Right cardiac atrium (tissue), 5 donors: Measurements from ENCODE around the gene CNDP2. TPM values are rescaled to one million over a fixed set of nuclear protein-coding genes. Genes with fewer than 3 reads are reported as not detected.
"Not testable (repeated sequence)": the region's sequence is repeated elsewhere in the genome, so short reads cannot be mapped to it uniquely, and the experiment has no call there.

ENCODE experiments used
- ATAC-seq, 2 donors: fragments of 200-7000 bp; cut with Tn5 transposase; one replicate each; pipeline versions ENCODE4 v1.8.0 to v1.9.1; 2020; ENCODE audit warnings: moderate library complexity in 2 of 2, mild to moderate bottlenecking in 1 of 2
- DNase-seq, 3 donors: peaks; one replicate each; pipeline ENCODE4 v3.0.0-alpha.2; 2020
- H3K27ac ChIP-seq: one replicate; pipeline ENCODE4 v1.5.1; 2013; ENCODE audit warnings: mild to moderate bottlenecking, low read length, control low read depth, moderate library complexity
- H3K27me3 ChIP-seq: one replicate; pipeline ENCODE4 v1.6.1; 2013; ENCODE audit not compliant: control insufficient read depth, insufficient read depth
- H3K4me1 ChIP-seq: one replicate; pipeline ENCODE4 v1.6.1; 2013; ENCODE audit warnings: low read length; ENCODE audit not compliant: control insufficient read depth, insufficient read depth
- H3K4me3 ChIP-seq: one replicate; pipeline ENCODE4 v1.5.1; 2013; ENCODE audit warnings: low read length, control low read depth
- H3K9me3 ChIP-seq: one replicate; pipeline ENCODE4 v1.6.1; 2013; ENCODE audit warnings: low read length; ENCODE audit not compliant: control insufficient read depth
- WGBS: extraction: QIAGEN DNeasy Blood & Tissue Kit; methylation state at CpG from one replicate; pipeline ENCODE4 v1.1.7; 2013; 5-methylcytosine and 5-hydroxymethylcytosine counted together
- intact Hi-C, 4 donors: fragments of 100-400 bp; cut with DNase I; formaldehyde crosslinking; loops; one replicate each; pipeline versions ENCODE4 v1.11.0 to v1.14.0; 2022 to 2023
- polyA plus RNA-seq: library from polyadenylated mRNA; stranded (reverse); fragments of 200-250 nt; gene quantifications from one replicate; pipeline ENCODE4 v1.2.3, GENCODE V29; 2013
- total RNA-seq, 4 donors: library from RNA; stranded (reverse); fragmentation: NEBNext Ultra II Directional; extraction: Animal tissue kit (Norgen Biotek cat#: 25700); gene quantifications; one replicate each; pipeline ENCODE4 v1.2.1, GENCODE V29; 2021
- donor health status: healthy with polysubstance abuse.
- donor health status: DM: no; HTN: yes; CAD: no.
- donor health status: DM: no; HTN: no; CAD: no.
- donor health status: DM: no; HTN: yes; CAD: no; lungs with severe emphysema.
- donor health status: DM: yes; HTN: yes; CAD: no.

CNDP2 gene
- total and polyA plus RNA-seq, 5 donors, result 41.0 to 60.7 (median 54.2) TPM

GRCh38 chr18:74500774-74501173 is 4.6 kb downstream of the CNDP2 start:
- intact Hi-C loops, H3K27me3 ChIP-seq, H3K27ac ChIP-seq, DNase-seq, ATAC-seq, H3K4me3 ChIP-seq, H3K9me3 ChIP-seq, H3K4me1 ChIP-seq: not testable (repeated sequence)
- WGBS, result 89% methylated on average over 8 of the region's 8 CpGs

- H3K27ac ChIP-seq, result peak overlapping the region; percentile 66
- no peak for DNase-seq
- no peak for ATAC-seq
- peaks cover 3% of the 10 kb centered on the region for H3K4me1 ChIP-seq
- 77% methylated on average over 4 of the region's 4 CpGs for WGBS
- no peaks in the 10 kb centered on the region for H3K9me3 ChIP-seq
- H3K27me3 ChIP-seq, result no peaks in the 10 kb centered on the region
- no peak overlapping the region for H3K4me3 ChIP-seq
- intact Hi-C loops, result no loop called here
These were observed 5.2 kb downstream of the CNDP2 start for GRCh38 chr18:74501386-74501785.

- WGBS, result 91% methylated on average over 4 of the region's 4 CpGs
- Histone ChIP-seq H3K4me1 (no peaks in the 10 kb centered on the region), H3K9me3 (no peaks in the 10 kb centered on the region), H3K4me3 (no peak overlapping the region), H3K27ac (no peak overlapping the region), H3K27me3 (no peaks in the 10 kb centered on the region)
- DNase-seq, result no peak
- no peak for ATAC-seq
- intact Hi-C loops, result no loop called here
These were observed 7.0 kb downstream of the CNDP2 start for GRCh38 chr18:74503137-74503536.

- intact Hi-C loops, result no loop called here
- H3K9me3 ChIP-seq, result no peaks in the 10 kb centered on the region
These were observed 9.6 kb downstream of the CNDP2 start for GRCh38 chr18:74505776-74506175.

GRCh38 chr18:74506448-74507084 is 10.4 kb downstream of the CNDP2 start:
- WGBS, result 53% methylated on average over 11 of the region's 11 CpGs
- ATAC-seq (no peak), DNase-seq (peak in 2 of 3 donors; percentile 24 to 29)
- Histone ChIP-seq H3K27me3 (no peaks in the 10 kb centered on the region), H3K27ac (no peak overlapping the region), H3K4me1 (no peaks in the 10 kb centered on the region), H3K4me3 (no peak overlapping the region), H3K9me3 (no peaks in the 10 kb centered on the region)
- intact Hi-C loops, result no loop called here

More at GRCh38 chr18:74505776-74506175, 9.6 kb downstream of the CNDP2 start:
- ATAC-seq, result no peak
- peak in 2 of 3 donors; percentile 32 to 46 for DNase-seq
- Histone ChIP-seq H3K27me3 (no peaks in the 10 kb centered on the region), H3K4me3 (no peak overlapping the region), H3K27ac (no peak overlapping the region), H3K4me1 (no peaks in the 10 kb centered on the region)
- WGBS, result 96% methylated on average over 16 of the region's 16 CpGs

GRCh38 chr18:74507097-74507881 is 11.1 kb downstream of the CNDP2 start:
- no peaks in the 10 kb centered on the region for H3K27me3 ChIP-seq
- H3K9me3 ChIP-seq, result no peaks in the 10 kb centered on the region
- H3K4me1 ChIP-seq, result no peaks in the 10 kb centered on the region
- no peak for ATAC-seq
- intact Hi-C loops, result no loop called here
- 85% methylated on average over 23 of the region's 23 CpGs for WGBS
- DNase-seq, result peak in 2 of 3 donors; percentile 36 to 47
- H3K4me3 ChIP-seq, result no peak overlapping the region
- H3K27ac ChIP-seq, result no peak overlapping the region

- H3K4me1 ChIP-seq, result no peaks in the 10 kb centered on the region
- no peaks in the 10 kb centered on the region for H3K27me3 ChIP-seq
- DNase-seq (peak in 1 of 3 donors; percentile 28), ATAC-seq (no peak)
- WGBS, result 88% methylated on average over 14 of the region's 14 CpGs
- no peaks in the 10 kb centered on the region for H3K9me3 ChIP-seq
- H3K4me3 ChIP-seq, result no peak overlapping the region
- no peak overlapping the region for H3K27ac ChIP-seq
- intact Hi-C loops, result no loop called here
These were observed 11.8 kb downstream of the CNDP2 start for GRCh38 chr18:74507927-74508326.

- WGBS, result 68% methylated on average over 9 of the region's 9 CpGs
- no peak overlapping the region for H3K27ac ChIP-seq
These were observed 12.2 kb downstream of the CNDP2 start for GRCh38 chr18:74508366-74508765.

GRCh38 chr18:74508821-74509225 is 12.7 kb downstream of the CNDP2 start:
- no peak overlapping the region for H3K27ac ChIP-seq
- no peak overlapping the region for H3K4me3 ChIP-seq
- intact Hi-C loops, result no loop called here
- WGBS, result 60% methylated on average over 11 of the region's 11 CpGs
- H3K9me3 ChIP-seq, result no peaks in the 10 kb centered on the region
- H3K27me3 ChIP-seq, result no peaks in the 10 kb centered on the region
- no peaks in the 10 kb centered on the region for H3K4me1 ChIP-seq
- ATAC-seq, result no peak
- no peak for DNase-seq

More at GRCh38 chr18:74508366-74508765, 12.2 kb downstream of the CNDP2 start:
- intact Hi-C loops, result no loop called here
- H3K9me3 ChIP-seq, result no peaks in the 10 kb centered on the region
- no peak overlapping the region for H3K4me3 ChIP-seq
- no peaks in the 10 kb centered on the region for H3K4me1 ChIP-seq
- DNase-seq (no peak), ATAC-seq (no peak)
- H3K27me3 ChIP-seq, result no peaks in the 10 kb centered on the region

GRCh38 chr18:74509856-74510769 is 13.9 kb downstream of the CNDP2 start:
- WGBS, result 89% methylated on average over 29 of the region's 29 CpGs
- no peak overlapping the region for H3K4me3 ChIP-seq
- ATAC-seq (no peak), DNase-seq (peak in 2 of 3 donors; percentile 35 to 43)
- H3K27ac ChIP-seq, result no peak overlapping the region
- H3K9me3 ChIP-seq, result no peaks in the 10 kb centered on the region
- H3K4me1 ChIP-seq, result no peaks in the 10 kb centered on the region
- intact Hi-C loops, result no loop called here
- no peaks in the 10 kb centered on the region for H3K27me3 ChIP-seq

- no peak for DNase-seq
- intact Hi-C loops, result no loop called here
- Histone ChIP-seq H3K27ac (no peak overlapping the region), H3K4me3 (no peak overlapping the region), H3K4me1 (no peaks in the 10 kb centered on the region), H3K27me3 (no peaks in the 10 kb centered on the region), H3K9me3 (no peaks in the 10 kb centered on the region)
- WGBS, result 86% methylated on average over 12 of the region's 12 CpGs
- no peak for ATAC-seq
These were observed 14.6 kb downstream of the CNDP2 start for GRCh38 chr18:74510770-74511095.
